GF-D8 (cell line): ENCODE results near the gene B3GAT1.

Source experiments
- DNase-seq: peaks from one replicate; lab custom pipeline; 2025; lab: John Stamatoyannopoulos, UW

The B3GAT1 gene

DNA sequence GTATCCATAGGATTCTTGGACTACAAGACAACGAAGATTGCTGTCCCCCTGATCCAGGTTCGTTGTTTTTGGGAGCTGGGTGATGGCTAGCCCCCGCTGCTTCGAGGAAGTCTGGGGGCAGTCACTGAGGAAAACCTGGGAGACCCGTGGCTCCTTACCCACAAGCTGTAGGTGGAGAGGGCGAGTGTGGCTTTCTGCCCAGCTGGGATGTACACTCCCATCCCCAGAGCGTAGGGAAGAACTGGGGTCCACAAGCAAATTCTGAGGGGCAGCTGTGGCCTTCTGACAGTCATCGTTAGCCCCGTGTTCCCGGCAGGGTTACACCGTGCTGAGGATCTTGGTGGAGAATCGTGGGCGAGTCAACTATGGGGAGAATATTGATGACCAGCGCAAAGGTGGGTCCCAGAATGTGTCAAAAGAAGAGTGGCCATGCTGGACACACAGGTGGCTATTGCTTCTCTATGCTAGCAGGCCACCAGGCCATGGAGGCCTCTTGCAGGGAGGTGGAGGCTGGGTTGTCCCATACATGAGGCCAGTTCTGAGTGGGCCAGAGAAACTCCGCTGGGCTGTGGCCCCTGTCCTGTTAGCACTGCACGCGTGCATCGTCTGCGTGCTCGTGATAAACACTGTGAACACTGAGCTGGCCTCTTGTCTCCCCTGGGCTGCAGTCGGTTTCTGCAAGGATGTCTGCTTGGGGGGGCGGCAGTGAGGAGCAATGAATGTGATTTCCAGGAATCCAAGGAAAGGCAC, 40.4 kb downstream of the B3GAT1 start:
- DNase-seq = no peak

DNA sequence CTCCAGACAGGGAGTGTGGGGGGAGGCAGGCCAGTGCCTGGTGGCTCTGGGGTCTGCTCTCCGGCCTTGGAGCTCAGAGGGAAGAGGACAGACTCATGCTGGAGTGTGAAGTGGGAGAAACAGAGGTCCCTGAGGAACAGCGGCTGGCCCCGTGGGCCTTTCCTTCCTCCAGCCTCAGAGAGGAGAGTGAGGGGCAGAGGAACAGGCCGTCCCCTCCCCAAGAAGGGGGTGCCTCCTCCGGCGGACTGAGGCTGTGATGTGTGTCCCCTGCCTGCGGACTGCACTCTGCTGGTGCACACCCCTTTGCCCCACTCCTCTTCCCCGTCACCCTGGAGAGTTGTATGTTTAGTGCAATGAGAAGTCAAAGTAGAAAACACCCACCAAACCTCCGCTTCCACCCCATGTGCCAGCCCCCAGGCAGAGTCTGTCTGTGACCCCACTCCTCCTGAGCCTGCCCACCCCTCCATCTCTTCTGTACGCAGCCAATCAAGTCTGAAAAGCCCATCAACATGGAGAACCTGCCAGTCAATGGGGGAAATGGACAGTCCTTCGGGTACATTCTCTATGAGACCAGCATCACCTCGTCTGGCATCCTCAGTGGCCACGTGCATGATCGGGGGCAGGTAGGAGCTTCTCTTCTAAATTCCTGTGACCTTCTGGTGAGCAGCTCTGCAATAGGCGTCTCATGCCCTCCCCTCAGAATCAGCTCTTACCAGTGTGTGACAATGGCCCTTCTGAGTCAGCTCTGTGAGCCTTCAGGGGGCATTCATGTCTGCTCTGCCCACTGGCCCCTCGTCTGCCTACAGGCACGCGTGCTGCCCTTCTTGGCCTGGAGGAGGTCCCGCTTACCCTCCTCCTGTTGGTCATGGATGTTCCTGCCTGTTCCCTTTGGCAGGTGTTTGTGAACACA, 41.3 kb downstream of the B3GAT1 start:
- DNase-seq = no peak

DNA sequence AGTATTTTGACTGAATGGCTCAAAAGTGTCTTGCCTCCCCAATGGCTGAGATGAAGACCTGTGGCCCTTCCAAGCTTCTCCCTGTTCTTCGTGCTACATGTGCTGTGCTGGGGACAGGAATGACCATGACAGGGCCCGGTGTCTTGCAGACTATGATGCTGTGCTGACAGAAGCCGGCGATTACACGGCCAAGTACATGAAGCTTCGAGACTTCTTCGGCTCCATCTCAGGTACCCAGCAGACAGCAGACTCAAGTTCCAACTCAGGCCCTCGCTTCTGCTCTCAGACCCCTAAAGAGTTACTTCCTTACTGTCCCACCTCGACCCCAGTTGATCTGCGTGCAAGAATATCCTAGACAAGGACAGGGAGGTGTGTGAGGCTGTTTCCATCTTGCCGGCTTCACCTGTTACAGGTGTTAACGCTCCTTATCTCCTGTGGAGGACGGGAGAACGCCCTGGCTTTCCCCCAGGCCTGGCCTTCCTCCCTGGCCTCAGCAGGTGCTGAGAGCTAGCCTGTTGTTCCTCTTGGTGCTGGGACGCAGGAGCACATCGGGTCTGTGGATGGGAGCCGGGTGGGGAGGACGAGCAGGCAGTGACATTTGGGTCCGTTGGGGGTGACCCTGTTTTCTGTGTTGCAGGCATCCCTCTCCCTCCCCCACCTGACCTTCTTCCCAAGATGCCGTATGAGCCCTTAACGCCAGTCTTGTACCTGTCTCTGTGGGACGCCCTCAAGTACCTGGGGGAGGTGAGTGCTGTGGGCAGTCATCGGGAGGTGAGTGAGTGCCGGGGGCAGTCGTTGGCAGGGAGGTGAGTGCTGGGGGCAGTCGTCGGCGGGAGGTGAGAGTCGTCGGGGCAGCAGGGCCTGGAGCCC, 42.2 kb downstream of the B3GAT1 start:
- no peak for DNase-seq

DNA sequence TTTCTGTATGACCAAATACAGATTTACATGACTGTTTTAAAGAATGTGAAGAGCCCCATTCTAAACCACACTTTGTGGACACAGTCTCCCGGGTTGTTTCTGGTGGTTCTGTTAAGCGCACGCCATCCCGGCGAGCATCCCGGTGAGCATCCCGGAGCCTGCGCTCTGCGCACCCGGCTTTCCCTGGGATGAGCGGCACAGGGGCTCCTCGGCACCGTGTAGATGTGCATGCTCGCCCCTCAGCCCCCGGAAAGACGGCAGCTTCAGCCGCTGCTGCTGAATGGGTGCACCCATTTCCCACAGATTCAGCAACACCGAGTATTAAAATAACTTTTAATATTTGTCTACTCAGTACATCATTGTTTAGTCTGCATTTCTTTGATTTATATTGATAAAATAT, 44.3 kb downstream of the B3GAT1 start:
- no peak for DNase-seq

DNA sequence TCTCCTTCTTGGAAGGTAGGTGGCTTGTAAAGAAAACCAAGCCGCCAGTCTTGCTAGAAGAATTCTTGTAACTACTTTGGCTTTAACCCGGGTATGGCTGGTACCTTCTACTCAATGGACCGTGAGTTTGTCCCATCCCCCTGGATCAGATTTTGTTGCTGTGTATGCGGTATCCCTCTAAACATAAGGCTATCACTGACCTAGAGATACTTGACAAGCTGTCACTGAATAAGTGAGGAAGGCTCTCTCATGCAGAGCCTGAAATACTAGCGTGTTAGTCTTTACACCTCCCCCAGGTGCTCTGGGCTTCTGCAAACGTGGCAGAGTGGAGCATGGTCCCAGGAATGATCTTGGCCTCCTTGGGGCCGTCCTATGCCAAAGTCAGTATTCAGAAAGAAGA, 45.8 kb downstream of the B3GAT1 start:
- no peak for DNase-seq

DNA sequence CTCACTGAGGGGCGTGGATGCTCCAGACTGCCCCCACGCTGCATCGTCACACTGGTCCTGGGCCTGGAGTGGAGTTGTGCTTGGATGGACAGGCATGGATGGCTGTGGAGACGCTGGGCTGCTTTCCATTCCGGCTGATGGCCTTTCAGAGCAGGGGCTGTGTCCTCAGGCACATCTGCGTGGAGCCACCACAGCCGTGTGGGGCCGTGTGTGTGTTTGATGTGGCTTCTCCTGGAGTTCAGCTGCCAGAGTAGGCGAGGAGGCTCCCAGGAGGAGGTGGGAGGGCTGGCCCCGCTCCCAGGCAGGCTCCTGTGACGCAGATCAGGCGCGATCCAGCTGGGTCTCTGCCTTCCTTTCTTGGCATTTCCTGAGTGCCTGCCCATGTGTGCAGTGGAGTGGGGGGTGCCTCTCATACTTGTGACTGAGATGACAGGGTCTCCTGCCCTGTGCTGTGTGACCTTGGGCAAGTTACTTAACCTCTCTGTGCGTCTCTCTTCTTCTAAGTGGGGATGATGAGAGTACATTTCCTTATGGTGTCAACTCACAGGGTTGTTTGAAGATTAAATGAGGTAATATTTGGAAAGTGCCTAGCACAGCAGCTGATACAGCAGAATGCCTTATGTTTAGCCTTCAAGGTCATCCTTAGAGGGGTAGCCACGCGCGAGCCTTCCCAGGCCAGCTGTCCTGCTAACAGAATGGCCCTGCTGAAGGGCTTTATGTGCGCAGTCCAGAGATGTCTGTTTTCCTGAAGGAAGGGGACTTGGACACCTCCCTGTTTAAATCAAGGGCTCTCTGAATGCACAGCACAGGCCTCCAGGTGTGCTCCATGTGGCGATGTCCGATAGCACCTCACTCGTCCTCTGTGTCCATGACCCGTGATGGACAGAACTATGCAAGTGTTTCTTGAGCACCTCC, 46.8 kb downstream of the B3GAT1 start:
- DNase-seq = no peak

DNA sequence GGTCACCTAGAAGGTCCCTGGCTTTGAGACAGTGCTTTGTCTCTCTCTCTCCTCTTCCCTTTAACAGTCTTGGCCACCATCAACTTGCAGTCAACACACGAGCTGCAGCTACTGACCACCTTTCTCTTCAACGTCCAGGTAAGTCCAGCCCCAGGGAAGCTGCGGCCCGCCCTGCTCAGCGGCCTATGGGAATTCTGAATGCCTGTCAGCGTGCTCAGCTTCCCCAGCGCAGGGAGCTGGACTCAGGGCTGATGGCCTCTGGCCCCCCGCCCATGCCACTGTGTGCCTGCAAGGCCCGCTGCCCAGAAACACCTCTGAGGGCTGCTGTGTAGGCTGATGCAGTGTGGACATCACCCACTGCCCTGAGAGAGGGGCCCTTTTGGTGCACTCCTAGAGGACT, 47.8 kb downstream of the B3GAT1 start:
- no peak for DNase-seq

DNA sequence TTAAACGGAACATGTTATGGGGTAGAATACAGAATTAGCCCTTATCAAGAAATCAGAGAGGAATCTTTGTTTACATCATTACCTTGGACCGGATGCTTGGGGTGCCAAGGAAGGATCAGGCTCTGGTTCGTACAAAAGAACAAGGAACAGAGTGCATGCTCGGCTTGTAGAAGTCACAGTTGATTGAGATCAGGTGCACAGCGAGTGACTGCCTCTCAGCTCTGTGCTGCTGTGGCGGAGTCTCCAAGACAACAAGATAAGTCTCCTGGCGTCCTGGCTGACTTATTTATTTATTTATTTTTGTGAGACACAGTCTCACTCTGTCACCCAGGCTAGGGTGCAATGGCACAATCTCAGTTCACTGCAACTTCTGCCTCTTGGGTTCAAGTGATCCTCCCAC, 48.5 kb downstream of the B3GAT1 start:
- no peak for DNase-seq

DNA sequence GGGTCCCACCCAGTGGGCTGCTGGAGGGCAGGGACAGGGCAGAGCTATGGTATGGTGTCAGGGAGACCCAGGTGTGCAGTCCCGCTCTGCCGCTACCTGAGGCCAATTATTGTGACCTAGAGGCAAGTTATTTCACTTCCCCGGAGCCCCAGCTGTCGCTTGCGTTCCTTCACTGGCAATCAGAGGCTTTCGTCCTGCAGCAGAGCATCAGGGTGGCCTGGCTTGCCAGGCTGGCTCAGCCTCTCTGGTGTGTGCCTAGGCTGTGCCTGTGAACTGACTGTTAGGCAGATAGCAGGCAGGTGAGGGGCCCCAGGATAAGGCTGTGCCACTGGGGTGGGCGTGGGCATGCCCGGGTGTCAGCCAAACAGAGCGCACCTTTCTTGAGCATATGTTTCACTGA, 48.9 kb downstream of the B3GAT1 start:
- DNase-seq = no peak

DNA sequence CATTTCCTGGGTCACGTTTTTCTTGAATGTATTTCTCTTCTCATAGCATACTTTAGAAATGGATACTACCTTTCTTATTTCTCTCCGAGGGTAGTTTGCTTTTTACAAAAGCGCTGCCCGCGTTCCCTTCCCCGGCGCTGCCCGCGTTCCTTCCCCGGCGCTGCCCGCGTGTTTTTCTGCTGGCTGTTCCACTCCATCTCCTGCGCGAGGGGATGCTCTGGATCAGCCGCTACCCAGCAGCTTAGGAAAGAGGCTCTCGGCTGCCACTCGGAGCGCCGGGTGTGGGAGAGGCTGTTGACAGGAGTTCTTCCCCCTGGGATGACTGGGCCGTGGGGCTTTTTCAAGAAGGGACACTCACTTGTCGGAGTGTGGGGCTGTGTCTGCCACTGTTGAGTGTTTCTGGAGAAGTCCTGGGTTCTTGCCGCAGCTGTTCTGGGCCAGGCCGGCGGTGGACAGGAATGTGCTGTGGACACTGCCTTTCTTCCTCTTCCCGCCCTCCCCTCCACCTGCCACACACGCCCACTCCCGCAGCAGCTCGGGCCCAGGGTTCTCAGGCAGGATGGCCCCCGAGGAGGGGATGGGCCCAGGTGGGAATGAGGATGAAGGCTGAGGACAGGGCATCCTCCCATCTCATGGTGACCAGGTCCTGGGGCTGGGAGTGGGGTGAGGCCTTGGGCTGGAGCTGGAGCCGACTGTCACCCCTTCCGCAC, 49.7 kb downstream of the B3GAT1 start:
- no peak for DNase-seq

DNA sequence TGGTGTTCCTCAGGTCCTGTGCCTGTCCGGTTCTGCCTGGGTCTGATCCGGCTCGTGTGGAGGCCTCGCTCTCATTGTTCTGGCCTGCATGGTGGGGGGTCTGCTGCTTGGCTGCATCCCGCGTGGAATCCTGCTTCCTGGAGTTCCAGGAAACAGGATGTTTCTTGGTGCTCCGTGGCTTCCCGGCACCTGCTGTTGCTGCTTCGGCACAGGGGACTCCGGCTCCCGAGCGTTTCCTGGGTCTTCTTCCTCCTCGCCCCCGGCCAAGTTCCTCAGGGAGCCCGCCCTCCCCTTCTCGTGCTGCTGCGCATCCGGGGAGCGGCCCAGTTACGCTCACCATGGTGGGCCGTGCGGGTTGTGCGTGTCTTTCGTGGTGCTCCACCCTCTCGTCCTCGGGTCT, 50.4 kb downstream of the B3GAT1 start:
- no peak for DNase-seq

DNA sequence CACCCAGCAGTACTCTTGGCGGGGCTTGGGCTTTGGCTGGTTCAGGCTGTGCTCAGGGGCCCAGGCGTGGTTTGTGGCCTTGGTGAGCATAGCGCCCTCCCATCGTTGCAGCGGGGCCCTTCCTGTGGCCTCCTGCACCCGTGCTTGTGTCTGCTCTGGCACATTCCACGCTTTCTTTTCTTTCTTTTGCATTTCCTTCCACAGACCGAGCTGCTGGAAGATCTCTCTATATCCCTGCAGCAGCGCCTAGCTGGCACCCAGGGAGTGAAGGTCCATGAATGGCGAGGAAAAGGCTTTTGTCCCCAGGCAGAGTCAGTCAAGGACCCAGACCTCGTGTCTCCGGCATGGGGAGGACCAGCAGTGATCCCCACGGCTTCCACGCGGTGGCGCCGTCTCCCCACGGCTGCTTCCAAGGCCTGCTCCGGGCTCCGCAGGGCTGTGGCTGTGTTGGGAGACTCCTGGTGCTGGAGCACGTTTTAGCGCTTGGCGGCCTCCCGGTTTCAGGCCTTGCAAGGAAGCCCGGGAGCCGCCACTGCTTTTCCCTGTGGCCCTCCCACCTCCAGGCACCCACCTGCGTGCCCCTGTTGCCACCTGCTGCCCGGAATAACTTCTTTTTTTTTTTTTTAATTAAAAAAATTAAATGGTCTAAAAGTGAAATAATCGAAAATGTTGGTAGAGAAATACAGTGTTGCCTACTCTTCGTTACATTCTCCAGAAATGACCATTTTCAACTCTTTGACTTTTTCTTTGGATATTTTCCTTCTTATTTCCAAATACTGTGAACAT, 51.8 kb downstream of the B3GAT1 start:
- DNase-seq = peak; percentile 78

DNA sequence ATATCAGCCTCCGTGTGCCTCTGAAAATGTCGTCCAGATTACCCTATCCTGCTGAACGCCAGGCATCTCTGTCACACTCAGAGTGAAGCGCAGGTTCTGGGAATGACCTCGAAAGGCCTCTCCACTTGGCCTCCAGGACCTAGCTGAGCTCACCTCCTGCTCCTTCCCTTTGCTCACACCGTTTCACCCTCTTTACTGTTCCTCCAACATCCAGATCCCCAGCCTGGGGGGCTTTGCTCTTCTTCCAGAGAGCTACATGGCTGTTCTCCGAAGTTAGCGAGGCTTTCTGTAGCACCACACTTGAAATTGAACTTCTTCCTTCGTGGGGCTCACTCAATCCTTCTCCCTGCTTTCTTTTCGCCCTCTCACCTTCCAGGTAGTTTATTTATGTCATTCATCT, 52.4 kb downstream of the B3GAT1 start:
- no peak for DNase-seq

DNA sequence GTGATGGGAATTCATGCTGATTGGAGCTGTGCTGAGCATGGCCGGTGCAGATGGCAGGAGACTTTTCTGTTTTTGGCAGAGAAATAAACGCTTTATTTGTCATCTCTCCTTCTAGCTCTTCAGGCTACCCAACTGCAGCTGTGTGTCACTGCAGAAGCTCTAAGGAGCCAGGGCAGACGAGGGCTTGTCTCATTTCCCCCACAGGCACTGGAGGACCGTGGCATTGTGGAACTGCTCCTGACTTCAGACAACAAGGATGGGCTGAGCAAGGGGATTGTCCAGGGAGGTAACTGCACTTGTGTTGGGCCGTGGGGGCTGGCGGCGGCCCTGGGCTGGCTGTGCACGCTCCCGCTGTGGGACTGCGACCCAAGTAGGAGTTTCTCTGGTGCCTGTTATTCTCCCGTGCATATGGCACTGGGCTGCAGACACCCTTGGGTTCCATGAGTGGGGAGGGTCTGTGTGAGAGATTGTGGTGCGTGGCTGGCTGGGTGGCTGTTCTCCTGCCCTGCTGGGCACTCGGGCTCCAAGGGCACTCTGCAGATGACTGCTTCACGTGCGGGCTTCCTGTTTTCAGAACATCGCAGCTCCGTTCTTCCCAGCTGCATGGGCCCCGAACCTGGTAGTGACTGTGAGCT, 53.1 kb downstream of the B3GAT1 start:
- DNase-seq = no peak

DNA sequence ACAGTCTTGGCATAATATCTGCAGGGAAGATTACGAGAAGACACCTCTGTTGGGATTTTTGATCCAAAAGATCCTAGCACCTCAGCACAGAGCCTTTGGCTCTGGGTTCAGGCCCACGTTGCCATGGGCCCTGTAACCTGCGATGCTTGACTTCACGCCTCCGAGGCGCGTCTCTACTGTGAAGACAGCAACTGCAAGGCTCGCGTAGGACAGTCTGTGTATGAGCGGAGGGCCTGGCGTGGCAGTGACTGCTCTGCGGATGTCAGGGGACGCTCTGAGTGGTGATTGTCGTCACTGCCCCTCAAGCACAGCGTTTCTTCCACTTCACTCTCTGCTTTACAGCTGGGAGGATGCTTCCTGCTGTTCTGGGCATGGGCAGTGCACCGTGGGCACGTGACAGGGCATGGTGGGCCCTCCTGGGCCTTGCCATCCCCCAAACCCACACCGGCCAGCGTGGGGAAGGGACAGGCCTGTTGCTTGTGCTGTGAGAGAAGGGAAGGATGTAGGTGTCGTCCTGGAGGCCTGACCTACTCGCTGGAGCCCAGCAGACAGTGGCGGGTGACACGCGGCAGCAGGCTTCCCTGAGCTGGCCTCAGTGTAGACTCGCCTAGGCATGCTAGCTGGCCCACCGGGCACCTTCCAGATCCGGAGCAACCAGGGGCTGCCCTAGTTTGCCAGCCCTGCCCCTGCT, 53.7 kb downstream of the B3GAT1 start:
- no peak for DNase-seq

DNA sequence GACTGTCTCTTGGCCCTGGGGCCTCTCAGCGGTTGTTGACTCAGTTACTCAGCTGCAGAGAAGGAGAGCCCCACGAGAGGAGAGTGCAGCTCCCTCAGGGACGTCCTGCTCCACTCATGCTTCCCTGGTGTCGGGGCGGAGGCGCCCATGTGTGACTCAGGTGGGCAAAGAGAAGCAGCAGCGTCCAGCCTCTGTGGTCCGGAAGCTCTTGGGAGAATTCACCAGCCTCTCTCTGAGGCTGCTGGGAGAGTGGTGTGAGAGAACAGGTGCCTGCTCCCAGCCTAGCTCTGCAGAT, 54.5 kb downstream of the B3GAT1 start:
- no peak for DNase-seq

DNA sequence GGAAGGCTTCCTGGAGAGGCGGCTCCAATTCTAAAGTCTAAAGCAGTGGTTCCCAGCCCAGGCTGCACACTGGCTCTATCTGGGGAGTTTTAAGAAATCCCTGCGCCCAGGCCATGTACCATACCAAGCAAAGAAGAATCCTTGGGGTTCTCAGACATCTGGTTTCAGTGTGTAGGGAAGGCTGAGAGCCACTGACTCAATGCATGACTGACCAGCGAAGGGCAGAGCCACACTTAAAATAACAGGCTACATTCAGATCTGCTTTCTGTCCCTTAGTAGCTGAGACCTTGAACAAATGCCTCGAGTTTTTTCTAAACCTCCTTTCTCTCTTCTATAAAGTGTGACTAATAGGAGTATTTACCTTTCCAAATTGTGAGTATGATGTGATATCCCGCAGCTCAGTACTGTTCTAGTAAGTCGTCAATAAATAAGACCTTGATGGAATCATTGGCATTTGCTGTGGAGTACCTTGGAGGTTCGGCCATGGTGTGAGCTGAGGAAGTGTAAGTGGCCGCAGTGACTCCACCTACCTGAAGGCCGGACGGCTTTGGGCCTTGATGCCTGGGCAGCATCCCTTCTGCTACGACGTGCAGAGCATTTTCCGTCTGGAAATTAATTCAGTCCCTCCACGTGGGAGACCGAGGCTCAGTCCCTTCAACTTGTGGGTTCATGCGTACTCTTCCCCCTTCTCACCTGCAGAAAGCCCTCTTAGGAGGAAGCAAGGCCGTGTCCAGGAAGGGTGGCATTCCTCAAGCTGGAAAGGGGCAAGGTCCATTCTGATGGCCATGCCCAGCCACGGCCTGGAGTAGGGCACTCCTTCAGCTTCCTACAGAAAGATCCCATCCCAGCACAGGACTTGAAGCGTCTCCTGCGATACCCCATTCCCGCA, 55.1 kb downstream of the B3GAT1 start:
- DNase-seq = no peak

DNA sequence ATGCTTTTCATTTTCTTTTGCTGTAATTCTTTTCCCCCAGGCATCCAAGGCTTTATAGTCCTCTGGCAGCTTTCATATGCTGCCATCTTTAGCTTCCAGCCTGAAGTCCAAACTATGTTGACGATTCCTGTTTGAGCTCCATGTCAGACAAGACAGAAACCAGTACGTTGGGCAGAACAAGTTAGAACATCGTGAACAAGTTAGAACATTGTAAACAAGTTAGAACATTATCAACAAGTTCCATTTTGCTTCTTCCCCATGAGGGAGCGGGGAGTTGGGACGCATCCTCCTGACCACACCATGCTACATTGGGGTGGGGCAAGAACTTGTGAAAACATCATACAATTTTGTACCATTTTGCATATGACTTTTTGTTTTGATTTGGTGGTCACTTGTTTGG, 56.4 kb downstream of the B3GAT1 start:
- DNase-seq = no peak
